Astrocyte of the cerebellum (primary cell): ENCODE data around the gene CHRDL2.

Source experiments
- DNase-seq: peaks from one replicate; pipeline ENCODE4 v3.0.0-alpha.2; 2011; ENCODE audit warnings: low read depth
- H3K4me3 ChIP-seq: 2 replicates; pipeline ENCODE4 v1.5.1; 2011; ENCODE audit warnings: mild to moderate bottlenecking, low read depth, low read length, moderate library complexity
- in situ Hi-C: cut with HindIII; loops from 2 replicates; pipeline ENCODE4 v1.10.0; 2017; ENCODE audit warnings: low sequenced_read_pairs
- TF ChIP-seq, protein P1 (sequence below): IDR thresholded peaks from 2 replicates; pipeline ENCODE4 v1.5.1; 2012; ENCODE audit warnings: low read length, low read depth, moderate library complexity, mild to moderate bottlenecking; ENCODE audit errors: missing control alignments

Gene CHRDL2

GRCh38 chr11:74673693-74674360, 57.4 kb downstream of the CHRDL2 start:
- no peak overlapping the region for H3K4me3 ChIP-seq
- TF ChIP-seq, protein P1, sequence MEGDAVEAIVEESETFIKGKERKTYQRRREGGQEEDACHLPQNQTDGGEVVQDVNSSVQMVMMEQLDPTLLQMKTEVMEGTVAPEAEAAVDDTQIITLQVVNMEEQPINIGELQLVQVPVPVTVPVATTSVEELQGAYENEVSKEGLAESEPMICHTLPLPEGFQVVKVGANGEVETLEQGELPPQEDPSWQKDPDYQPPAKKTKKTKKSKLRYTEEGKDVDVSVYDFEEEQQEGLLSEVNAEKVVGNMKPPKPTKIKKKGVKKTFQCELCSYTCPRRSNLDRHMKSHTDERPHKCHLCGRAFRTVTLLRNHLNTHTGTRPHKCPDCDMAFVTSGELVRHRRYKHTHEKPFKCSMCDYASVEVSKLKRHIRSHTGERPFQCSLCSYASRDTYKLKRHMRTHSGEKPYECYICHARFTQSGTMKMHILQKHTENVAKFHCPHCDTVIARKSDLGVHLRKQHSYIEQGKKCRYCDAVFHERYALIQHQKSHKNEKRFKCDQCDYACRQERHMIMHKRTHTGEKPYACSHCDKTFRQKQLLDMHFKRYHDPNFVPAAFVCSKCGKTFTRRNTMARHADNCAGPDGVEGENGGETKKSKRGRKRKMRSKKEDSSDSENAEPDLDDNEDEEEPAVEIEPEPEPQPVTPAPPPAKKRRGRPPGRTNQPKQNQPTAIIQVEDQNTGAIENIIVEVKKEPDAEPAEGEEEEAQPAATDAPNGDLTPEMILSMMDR: no peak
- DNase-seq: no peak
- in situ Hi-C loops: no loop called here

DNA sequence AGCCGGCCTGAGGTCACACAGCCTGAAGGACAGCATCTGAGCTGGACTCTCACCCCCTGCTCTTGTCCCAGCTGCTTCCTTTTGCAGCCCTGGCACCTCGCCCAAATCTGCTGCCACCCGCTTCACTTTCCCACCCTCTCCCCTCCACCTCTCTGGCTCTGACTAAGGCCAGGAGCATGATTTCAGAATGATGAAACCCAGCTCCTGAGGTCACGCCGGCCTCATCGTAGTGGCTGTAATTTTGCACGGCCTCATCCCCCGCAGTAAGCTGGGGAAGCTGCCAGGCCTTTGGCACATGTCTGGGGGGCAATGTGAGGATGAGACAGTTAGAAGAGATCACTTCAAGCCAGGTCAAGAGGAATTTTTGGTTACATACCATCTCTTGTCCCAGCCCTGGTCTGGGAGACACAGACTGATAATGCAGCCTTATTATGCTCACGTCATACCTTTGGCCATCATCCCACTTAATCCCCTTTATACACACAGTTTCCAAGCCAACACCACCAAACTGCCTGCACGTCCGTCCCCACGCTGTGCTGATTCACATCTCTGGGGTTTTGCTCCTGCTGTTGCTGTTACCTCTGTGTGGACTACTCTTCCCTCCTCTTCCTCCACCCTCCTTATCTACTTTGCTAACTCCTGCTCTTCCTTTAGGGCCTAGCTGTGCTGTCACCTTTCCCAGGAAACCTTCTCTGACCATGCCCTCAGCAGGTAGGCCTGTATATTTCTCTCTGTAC, 58.1 kb downstream of the CHRDL2 start:
- peak; percentile 97 for DNase-seq
- in situ Hi-C loops: no loop called here
- TF ChIP-seq, protein P1: no peak
- H3K4me3 ChIP-seq: no peak overlapping the region

DNA sequence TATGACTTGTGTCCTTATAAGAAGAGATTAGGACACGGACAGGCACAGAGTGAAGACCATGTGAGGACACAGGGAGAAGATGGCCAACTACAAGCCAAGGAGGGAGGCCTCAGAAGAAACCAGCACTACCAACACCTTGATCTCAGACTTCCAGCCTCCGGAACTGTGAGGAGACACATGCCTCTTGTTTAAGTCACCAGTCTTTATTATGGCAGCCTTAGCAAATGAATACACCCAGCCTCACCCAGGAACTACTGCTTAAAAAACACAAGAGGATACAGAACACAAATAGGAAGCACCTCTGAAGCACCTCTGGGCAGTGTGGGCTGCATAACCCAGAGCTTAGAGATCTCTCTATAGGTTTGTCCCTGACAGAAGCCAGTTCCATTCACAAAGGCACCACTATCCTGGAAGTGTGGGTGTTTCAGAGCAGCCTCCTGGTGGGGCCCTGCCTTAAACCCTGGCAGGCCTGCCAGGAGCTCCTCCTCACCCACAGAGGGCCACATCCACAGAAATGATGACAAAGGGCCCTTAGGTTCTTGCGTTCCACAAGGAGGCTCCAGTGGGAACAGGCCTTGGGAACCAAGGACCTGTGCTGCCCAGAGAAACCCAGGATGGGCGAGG, 58.8 kb downstream of the CHRDL2 start:
- in situ Hi-C loops: no loop called here
- H3K4me3 ChIP-seq: no peak overlapping the region
- TF ChIP-seq, protein P1: no peak
- DNase-seq: no peak

GRCh38 chr11:74671520-74672196, 59.6 kb downstream of the CHRDL2 start:
- no peak for DNase-seq
- H3K4me3 ChIP-seq: no peak overlapping the region
- TF ChIP-seq, protein P1: no peak
- in situ Hi-C loops: no loop called here

DNA sequence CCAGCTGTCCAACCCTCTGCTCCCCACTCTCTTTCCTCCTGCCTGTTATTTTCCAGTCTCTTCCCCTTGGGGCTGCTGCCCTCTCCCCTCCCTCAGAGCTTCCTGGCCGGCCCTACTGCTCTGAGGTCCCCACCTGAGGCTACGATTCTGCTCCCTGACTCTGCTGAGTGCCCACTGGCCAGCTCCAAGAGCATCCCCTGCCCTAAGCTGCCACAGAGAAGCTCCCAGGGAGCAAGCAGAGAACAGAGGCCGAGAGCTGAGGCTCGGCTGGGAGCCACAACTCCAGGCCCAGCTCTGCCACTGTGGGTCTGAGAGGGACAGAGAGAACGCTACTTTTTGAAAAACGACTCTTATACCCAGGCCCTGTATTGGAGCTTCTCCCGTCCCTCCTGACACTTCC, 61.1 kb downstream of the CHRDL2 start:
- no peak overlapping the region for H3K4me3 ChIP-seq
- in situ Hi-C loops: no loop called here
- DNase-seq: no peak
- TF ChIP-seq, protein P1: no peak

GRCh38 chr11:74669211-74670160, 61.7 kb downstream of the CHRDL2 start:
- no peak for DNase-seq
- H3K4me3 ChIP-seq: no peak overlapping the region
- TF ChIP-seq, protein P1: no peak
- in situ Hi-C loops: no loop called here
